ENCODE measurements around the gene PPP2R1B. TPM values are rescaled to one million over a fixed set of nuclear protein-coding genes. Genes with fewer than 3 reads are reported as not detected.

PPP2R1B gene
- total and polyA plus RNA-seq, 2 of the 8 experiments (the other 6 are each of a cell fraction or from before 2014, with no cell fraction given): 25.8 to 87.0 TPM

DNA sequence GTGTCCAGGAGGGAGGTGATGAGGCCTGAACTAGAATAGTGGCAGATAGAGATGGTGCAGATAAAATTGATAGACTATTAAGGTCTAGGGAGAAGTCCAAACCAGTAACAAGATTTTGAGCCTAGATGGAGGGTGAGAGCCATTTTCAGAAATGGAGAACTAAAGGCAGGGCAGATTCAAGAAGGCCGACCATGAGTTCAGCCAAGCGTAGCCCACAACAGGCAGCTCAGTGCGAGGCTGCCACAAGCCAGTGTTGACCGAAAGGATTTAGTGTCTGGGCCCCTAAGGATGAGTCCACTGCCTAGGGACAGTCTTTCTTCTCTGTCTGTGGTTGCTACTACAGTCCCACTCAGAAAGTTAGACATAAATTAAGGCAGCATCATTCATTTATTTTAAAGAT, 51.7 kb downstream of the PPP2R1B start:
- no peaks in the 10 kb centered on the region for H3K23me2 ChIP-seq (ENCODE audit: low read depth, low read length)
- H3K27me3 ChIP-seq (replicated peaks in 1 of 4; ENCODE audit: control insufficient read depth in 3 of 4, extremely low read depth in 1 of 4, insufficient read depth in 3 of 4, low read length in 3 of 4): no peaks in the 10 kb centered on the region
- no peak overlapping the region for H2BK15ac ChIP-seq (ENCODE audit: low read length)
- H2AFZ ChIP-seq (ENCODE audit: low read length): no peak overlapping the region
- WGBS, 2 experiments (ENCODE audit: extremely low coverage in 1 of 2, insufficient coverage in 1 of 2, insufficient read length in 1 of 2, insufficient replicate concordance in 2 of 2, low coverage in 1 of 2, low lambda C conversion rate in 2 of 2, missing lambda C conversion rate in 1 of 2): 96% methylated on average over 4 of the region's 4 CpGs; no CpG with 5 or more reads in 1 of the 2 experiments
- FAIRE-seq (no peak), DNase-seq (ENCODE audit: low read depth in 1 of 2, low spot score in 2 of 2) (no peak)
- H4K20me1 ChIP-seq (replicated peaks in 1 of 2; ENCODE audit: control insufficient read depth in 1 of 2, insufficient read depth in 2 of 2, low read length in 2 of 2): no peaks in the 10 kb centered on the region
- H2BK12ac ChIP-seq (ENCODE audit: low read depth, low read length): no peak overlapping the region
- no peak overlapping the region for H2BK120ac ChIP-seq (replicated peaks; ENCODE audit: low read depth, low read length)
- H4K8ac ChIP-seq (ENCODE audit: extremely low read depth, insufficient read depth, low read length): no peak overlapping the region
- no peak overlapping the region for H3K14ac ChIP-seq (ENCODE audit: insufficient read length)
- no peak overlapping the region for H3K18ac ChIP-seq (ENCODE audit: extremely low read depth, low read length)
- no peak overlapping the region for H4K91ac ChIP-seq (replicated peaks; ENCODE audit: insufficient read length, low read length)
- ChIA-PET POLR2A (ENCODE audit: partially characterized antibody) (no interaction called here), CTCF (ENCODE audit: partially characterized antibody) (interaction anchor here (0.6 to 1.5 kb wide), 5 partner anchors 19 to 201 kb away, joined by 3 to 5 read pairs (median 3); no protein-coding TSS in a partner anchor)
- no peak overlapping the region for H3K4me3 ChIP-seq (ENCODE audit: extremely low read depth in 1 of 4, insufficient read depth in 2 of 4, low read depth in 3 of 4, low read length in 4 of 4)
- no peak overlapping the region for H3K4ac ChIP-seq (replicated peaks; ENCODE audit: insufficient read length, low read depth, low read length)
- H3K9ac ChIP-seq (replicated peaks in 1 of 4; ENCODE audit: extremely low read depth in 1 of 4, low read depth in 3 of 4, low read length in 3 of 4): no peak overlapping the region
- no peak overlapping the region for H3K56ac ChIP-seq (replicated peaks; ENCODE audit: insufficient read length, low read depth, low read length)
- no peaks in the 10 kb centered on the region for H3K79me1 ChIP-seq (ENCODE audit: low read depth, low read length)
- no peak overlapping the region for H4K5ac ChIP-seq (ENCODE audit: insufficient read length, low read depth, low read length)
- no peaks in the 10 kb centered on the region for H3K9me3 ChIP-seq (ENCODE audit: insufficient read depth in 2 of 2, low read depth in 1 of 2, low read length in 1 of 2)
- H3K4me2 ChIP-seq (ENCODE audit: insufficient read depth in 1 of 2, low read depth in 2 of 2, low read length in 2 of 2): no peak overlapping the region
- H2BK5ac ChIP-seq (ENCODE audit: low read depth, low read length): no peak overlapping the region
- H2AK5ac ChIP-seq (ENCODE audit: low read depth, low read length): no peak overlapping the region
- no peak overlapping the region for H3K27ac ChIP-seq (ENCODE audit: low read depth, low read length)
- peaks cover 2 to 4% (median 3%) of the 10 kb centered on the region in 4 experiments; a peak in 4 of 7 replicates for H3K4me1 ChIP-seq (replicated peaks in 1 of 4; ENCODE audit: control insufficient read depth in 3 of 4, insufficient read depth in 4 of 4, low read length in 3 of 4)
- H3K79me2 ChIP-seq (ENCODE audit: control insufficient read depth in 1 of 2, insufficient read depth in 2 of 2, low read length in 2 of 2): no peaks in the 10 kb centered on the region
- peaks cover 0 to 3% (median 1%) of the 10 kb centered on the region in 4 experiments; a peak in 3 of 8 replicates for H3K36me3 ChIP-seq (ENCODE audit: control insufficient read depth in 2 of 4, insufficient read depth in 4 of 4, low read length in 3 of 4)
- no peak overlapping the region for H3K23ac ChIP-seq (ENCODE audit: insufficient read length)
- no peak overlapping the region for H2BK20ac ChIP-seq (ENCODE audit: low read length)
- TF ChIP-seq SRF (IDR thresholded peaks at IDR 0.05; ENCODE audit: low read depth, low read length) (no peak), CTCF (IDR thresholded peaks at IDR 0.05; ENCODE audit: control extremely low read depth in 1 of 3, insufficient read depth in 1 of 3, low read depth in 1 of 3, low read length in 3 of 3) (no peak), FOSL1 (IDR thresholded peaks at IDR 0.05; ENCODE audit: insufficient read depth, low read depth, low read length) (no peak), BRCA1 (IDR thresholded peaks at IDR 0.05; ENCODE audit: low read depth, low read length) (no peak), CHD1 (IDR thresholded peaks at IDR 0.05; ENCODE audit: low read depth, low read length) (no peak), CBX8 (IDR thresholded peaks at IDR 0.05; ENCODE audit: borderline replicate concordance, low read depth, low read length) (no peak), CREB1 (IDR thresholded peaks at IDR 0.05) (no peak), ASH2L (IDR thresholded peaks at IDR 0.05; ENCODE audit: low read length) (no peak), RNF2 (IDR thresholded peaks at IDR 0.05; ENCODE audit: borderline replicate concordance, low read depth, low read length, missing control alignments, poor library complexity, severe bottlenecking) (no peak), SP2 (IDR thresholded peaks at IDR 0.05; ENCODE audit: low read length) (no peak), SIN3A (conservative IDR thresholded peaks at IDR 0.05 in 1 of 2, IDR thresholded peaks at IDR 0.05 in 1 of 2; ENCODE audit: low read depth in 1 of 2, low read length in 2 of 2) (no peak), YY1 (IDR thresholded peaks at IDR 0.05; ENCODE audit: low read depth, low read length) (no peak)

All from H1 (cell line).